H9 (cell line): ENCODE results near the gene TMEM108. TPM values are rescaled to one million over a fixed set of nuclear protein-coding genes. Genes with fewer than 3 reads are reported as not detected.

Experiments used
- DNase-seq: peaks from one replicate; pipeline ENCODE4 v3.0.0-alpha.2; 2017
- H2AFZ ChIP-seq: one replicate; pipeline ENCODE4 v1.6.1; 2013; ENCODE audit warnings: mild to moderate bottlenecking, low read length, control low read depth, moderate library complexity
- H2AK5ac ChIP-seq: 2 replicates; pipeline ENCODE4 v1.6.1; 2013; ENCODE audit warnings: low read length, control low read depth, mixed read lengths; ENCODE audit not compliant: insufficient read length
- H2BK120ac ChIP-seq: one replicate; pipeline ENCODE4 v1.6.1; 2013; ENCODE audit warnings: low read depth, mild to moderate bottlenecking, low read length, control low read depth, inconsistent platforms; ENCODE audit not compliant: poor library complexity, severe bottlenecking
- H2BK12ac ChIP-seq: 2 replicates; pipeline ENCODE4 v1.6.1; 2013; ENCODE audit warnings: low read length, control low read depth, mixed read lengths, low read depth; ENCODE audit not compliant: insufficient read length
- H2BK15ac ChIP-seq: 2 replicates; pipeline ENCODE4 v1.6.1; 2013; ENCODE audit warnings: low read depth, low read length, control low read depth
- H2BK20ac ChIP-seq: one replicate; pipeline ENCODE4 v1.6.1; 2013; ENCODE audit warnings: low read depth, mild to moderate bottlenecking, low read length, control low read depth, inconsistent platforms; ENCODE audit not compliant: poor library complexity, severe bottlenecking
- H2BK5ac ChIP-seq: 2 replicates; pipeline ENCODE4 v1.6.1; 2013; ENCODE audit warnings: low read length, control low read depth, mixed read lengths; ENCODE audit not compliant: insufficient read length
- H3K14ac ChIP-seq: 2 replicates; pipeline ENCODE4 v1.6.1; 2013; ENCODE audit warnings: low read length, control low read depth; ENCODE audit not compliant: insufficient read depth
- H3K18ac ChIP-seq: 2 replicates; pipeline ENCODE4 v1.6.1; 2013; ENCODE audit warnings: low read depth, mild to moderate bottlenecking, mixed read lengths, low read length, control low read depth; ENCODE audit not compliant: insufficient read length
- H3K23ac ChIP-seq: 2 replicates; pipeline ENCODE4 v1.6.1; 2013; ENCODE audit warnings: low read length, control low read depth, mixed read lengths, low read depth; ENCODE audit not compliant: insufficient read length
- H3K23me2 ChIP-seq: 2 replicates; pipeline ENCODE4 v1.6.1; 2013; ENCODE audit warnings: low read depth, mild to moderate bottlenecking, mixed read lengths, low read length, control low read depth; ENCODE audit not compliant: insufficient read length, poor library complexity, severe bottlenecking
- H3K27ac ChIP-seq: 2 replicates; pipeline ENCODE4 v1.5.1; 2013; ENCODE audit warnings: low read length, control low read depth, mixed read lengths, low read depth; ENCODE audit not compliant: insufficient read length
- H3K27me3 ChIP-seq: 2 replicates; pipeline ENCODE4 v1.6.1; 2013; ENCODE audit warnings: low read length, control low read depth, inconsistent platforms; ENCODE audit not compliant: insufficient read depth
- H3K4ac ChIP-seq: 2 replicates; pipeline ENCODE4 v1.6.1; 2013; ENCODE audit warnings: low read depth, mild to moderate bottlenecking, control low read depth, inconsistent platforms, low read length, moderate library complexity
- H3K4me1 ChIP-seq: 2 replicates; pipeline ENCODE4 v1.6.1; 2013; ENCODE audit warnings: low read length, control low read depth, inconsistent platforms; ENCODE audit not compliant: insufficient read depth
- H3K4me2 ChIP-seq: 2 replicates; pipeline ENCODE4 v1.6.1; 2013; ENCODE audit warnings: low read length, control low read depth, mixed read lengths; ENCODE audit not compliant: insufficient read length, insufficient read depth
- H3K56ac ChIP-seq: 2 replicates; pipeline ENCODE4 v1.6.1; 2013; ENCODE audit warnings: low read depth, mild to moderate bottlenecking, mixed read lengths, low read length, control low read depth; ENCODE audit not compliant: insufficient read length
- H3K79me1 ChIP-seq: 2 replicates; pipeline ENCODE4 v1.6.1; 2013; ENCODE audit warnings: low read depth, mild to moderate bottlenecking, moderate library complexity, low read length, control low read depth, inconsistent platforms; ENCODE audit not compliant: insufficient read depth, poor library complexity, severe bottlenecking
- H3K79me2 ChIP-seq: 2 replicates; pipeline ENCODE4 v1.6.1; 2013; ENCODE audit warnings: low read length, control low read depth, inconsistent platforms; ENCODE audit not compliant: insufficient read depth
- H3K9ac ChIP-seq: 2 replicates; pipeline ENCODE4 v1.6.1; 2013; ENCODE audit warnings: low read length, control low read depth, mixed read lengths; ENCODE audit not compliant: insufficient read length; ENCODE audit errors: extremely low read depth
- H3K9me3 ChIP-seq: one replicate; pipeline ENCODE4 v1.6.1; 2013; ENCODE audit warnings: low read depth, low read length, inconsistent platforms; ENCODE audit not compliant: control insufficient read depth
- H3T11ph ChIP-seq: one replicate; pipeline ENCODE4 v1.6.1; 2013; ENCODE audit warnings: mild to moderate bottlenecking, low read length, control low read depth, inconsistent platforms
- H4K20me1 ChIP-seq: one replicate; pipeline ENCODE4 v1.6.1; 2013; ENCODE audit not compliant: control insufficient read depth, insufficient read length, insufficient read depth
- H4K5ac ChIP-seq: 2 replicates; pipeline ENCODE4 v1.6.1; 2013; ENCODE audit warnings: low read depth, mild to moderate bottlenecking, mixed read lengths, low read length, control low read depth; ENCODE audit not compliant: insufficient read length
- H4K8ac ChIP-seq: replicated peaks from 2 replicates; pipeline ENCODE4 v1.6.1; 2013; ENCODE audit warnings: low read length, control low read depth, mixed read lengths, low read depth; ENCODE audit not compliant: insufficient read length
- H4K91ac ChIP-seq: 2 replicates; pipeline ENCODE4 v1.6.1; 2013; ENCODE audit warnings: low read depth, mild to moderate bottlenecking, moderate library complexity, mixed read lengths, low read length, control low read depth; ENCODE audit not compliant: insufficient read length
- H3K27ac Mint-ChIP-seq, 3 experiments: 2 replicates in 2 of 3; 3 replicates in 1 of 3; pipeline ENCODE4 v1.8.0; 2020 to 2021; ENCODE audit warnings: mixed read lengths in 3 of 3, mild to moderate bottlenecking in 1 of 3, moderate library complexity in 1 of 3
- H3K27me3 Mint-ChIP-seq: 2 replicates; pipeline ENCODE4 v1.8.0; 2021; ENCODE audit warnings: low read depth, mild to moderate bottlenecking, moderate library complexity, mixed read lengths
- H3K36me3 Mint-ChIP-seq, 3 experiments: 2 replicates in 2 of 3; 3 replicates in 1 of 3; pipeline ENCODE4 v1.8.0; 2020 to 2021; ENCODE audit warnings: low read depth in 3 of 3, mixed read lengths in 3 of 3; ENCODE audit not compliant: insufficient read depth in 1 of 3
- H3K4me1 Mint-ChIP-seq, 2 experiments: 2 replicates each; pipeline ENCODE4 v1.8.0; 2020; ENCODE audit warnings: mixed read lengths in 2 of 2
- H3K4me3 Mint-ChIP-seq, 2 experiments: 2 replicates in 1 of 2; 3 replicates in 1 of 2; pipeline ENCODE4 v1.8.0; 2020 to 2021; ENCODE audit warnings: mild to moderate bottlenecking in 2 of 2, mixed read lengths in 2 of 2, moderate library complexity in 1 of 2
- H3K9me3 Mint-ChIP-seq, 2 experiments: 2 replicates in 1 of 2; 3 replicates in 1 of 2; pipeline ENCODE4 v1.8.0; 2020; ENCODE audit warnings: mild to moderate bottlenecking in 2 of 2, mixed read lengths in 2 of 2, moderate library complexity in 1 of 2
- CTCF ChIP-seq: fragments of 200-600 bp; sonication (generic); conservative IDR thresholded peaks from 3 replicates; pipeline ENCODE4 v1.8.0; 2021; ENCODE audit warnings: antibody characterized with exemption, mild to moderate bottlenecking
- total RNA-seq: library from RNA; stranded (reverse); gene quantifications from 2 replicates; pipeline ENCODE4 v1.2.1, GENCODE V29; 2021

TMEM108 gene
- total RNA-seq, 1 experiment from 2014 or later = 5.0 TPM

- Mint-ChIP-seq H3K9me3 (no peaks in the 10 kb centered on the region), H3K4me1 (peaks cover 17 to 21% of the 10 kb centered on the region in 2 experiments), H3K4me3 (no peak overlapping the region), H3K27ac (0 out of 7 replicates have a peak overlapping the region, but pooled peaks of 1 of the 3 experiments have one; percentile 49), H3K27me3 (no peaks in the 10 kb centered on the region), H3K36me3 (no peaks in the 10 kb centered on the region; a peak in 1 of 7 replicates)
- H3K23ac ChIP-seq = no peak overlapping the region
- H3K27me3 ChIP-seq = no peaks in the 10 kb centered on the region
- H2BK12ac ChIP-seq = no peak overlapping the region
- H3K9ac ChIP-seq = no peak overlapping the region
- H3T11ph ChIP-seq = no peak overlapping the region
- no peaks in the 10 kb centered on the region for H3K9me3 ChIP-seq
- no peak overlapping the region for H4K91ac ChIP-seq
- DNase-seq = no peak
- no peak overlapping the region for H4K8ac ChIP-seq
- H2BK15ac ChIP-seq = no peak overlapping the region
- H2AK5ac ChIP-seq = no peak overlapping the region
- no peak overlapping the region for H2BK120ac ChIP-seq
- H3K18ac ChIP-seq = no peak overlapping the region
- H2BK20ac ChIP-seq = no peak overlapping the region
- H4K20me1 ChIP-seq = no peaks in the 10 kb centered on the region
- H3K4me2 ChIP-seq = no peak overlapping the region
- no peaks in the 10 kb centered on the region for H3K23me2 ChIP-seq
- H4K5ac ChIP-seq = no peak overlapping the region
- H3K4me1 ChIP-seq = no peaks in the 10 kb centered on the region
- H3K79me1 ChIP-seq = no peaks in the 10 kb centered on the region
- H2BK5ac ChIP-seq = no peak overlapping the region
- no peaks in the 10 kb centered on the region for H3K79me2 ChIP-seq
- no peak for TF ChIP-seq CTCF
- no peak overlapping the region for H3K4ac ChIP-seq
- H3K14ac ChIP-seq = no peak overlapping the region
- H3K27ac ChIP-seq = no peak overlapping the region
- no peak overlapping the region for H3K56ac ChIP-seq
- no peak overlapping the region for H2AFZ ChIP-seq
Measured at GRCh38 chr3:133386876-133387275, 348.7 kb downstream of the TMEM108 start.
